Endodermal cell (in vitro differentiated cells): ENCODE data around the gene RCL1. TPM values are rescaled to one million over a fixed set of nuclear protein-coding genes. Genes with fewer than 3 reads are reported as not detected.

ENCODE experiments used
- DNase-seq: peaks from one replicate; pipeline ENCODE4 v3.0.0-alpha.2; 2017
- H3K27ac ChIP-seq: 2 replicates; pipeline ENCODE4 v1.5.1; 2013; ENCODE audit warnings: mild to moderate bottlenecking, low read depth, low read length, moderate library complexity
- H3K27me3 ChIP-seq: 2 replicates; pipeline ENCODE4 v1.6.1; 2013; ENCODE audit warnings: mild to moderate bottlenecking, low read length, moderate library complexity; ENCODE audit not compliant: insufficient read depth, control insufficient read depth, poor library complexity, severe bottlenecking
- H3K36me3 ChIP-seq: 2 replicates; pipeline ENCODE4 v1.7.0; 2013; ENCODE audit warnings: mild to moderate bottlenecking, low read length, moderate library complexity; ENCODE audit not compliant: control insufficient read depth, insufficient read depth
- H3K4me1 ChIP-seq: one replicate; pipeline ENCODE4 v1.7.0; 2013; ENCODE audit warnings: low read length; ENCODE audit not compliant: control insufficient read depth, insufficient read depth
- H3K4me3 ChIP-seq: 2 replicates; pipeline ENCODE4 v1.5.1; 2013; ENCODE audit warnings: mild to moderate bottlenecking, low read length, moderate library complexity
- H3K9ac ChIP-seq: 2 replicates; pipeline ENCODE4 v1.6.1; 2013; ENCODE audit warnings: mild to moderate bottlenecking, low read length, moderate library complexity; ENCODE audit not compliant: poor library complexity, severe bottlenecking; ENCODE audit errors: extremely low read depth
- H3K9me3 ChIP-seq: 2 replicates; pipeline ENCODE4 v1.6.1; 2013; ENCODE audit warnings: mild to moderate bottlenecking, low read length, moderate library complexity; ENCODE audit not compliant: control insufficient read depth
- H3K27ac Mint-ChIP-seq: 2 replicates; pipeline ENCODE4 v1.8.0; 2020; ENCODE audit warnings: mixed read lengths
- H3K27me3 Mint-ChIP-seq: 2 replicates; pipeline ENCODE4 v1.8.0; 2021; ENCODE audit warnings: mild to moderate bottlenecking, mixed read lengths; ENCODE audit not compliant: insufficient read depth
- H3K36me3 Mint-ChIP-seq: 2 replicates; pipeline ENCODE4 v1.8.0; 2020; ENCODE audit warnings: low read depth, mixed read lengths
- H3K4me1 Mint-ChIP-seq: 2 replicates; pipeline ENCODE4 v1.8.0; 2020; ENCODE audit warnings: mixed read lengths
- H3K4me3 Mint-ChIP-seq: 2 replicates; pipeline ENCODE4 v1.8.0; 2020; ENCODE audit warnings: mild to moderate bottlenecking, moderate library complexity, mixed read lengths
- H3K9me3 Mint-ChIP-seq: 2 replicates; pipeline ENCODE4 v1.8.0; 2020; ENCODE audit warnings: mild to moderate bottlenecking, mixed read lengths
- WGBS, 2 experiments: methylation state at CpG; one replicate each; pipeline versions ENCODE4 v1.1.5 to v1.1.7; 2013; ENCODE audit warnings: missing lambda C conversion rate in 2 of 2, mixed read lengths in 1 of 2; ENCODE audit not compliant: insufficient coverage in 1 of 2, insufficient read length in 1 of 2; 5-methylcytosine and 5-hydroxymethylcytosine counted together
- total RNA-seq, 2 donors: library from RNA; stranded (reverse); fragmentation: NEBNext Ultra II Directional in 1 of 2; extraction: Animal tissue kit (Norgen Biotek cat#: 25700) in 1 of 2; gene quantifications; 2 replicates in 1 of 2; 3 replicates in 1 of 2; pipeline ENCODE4 v1.2.1, GENCODE V29; 2021
- TF ChIP-seq, protein P1 (sequence below): fragments of 200-600 bp; sonication (generic); conservative IDR thresholded peaks from 2 replicates; pipeline ENCODE4 v1.5.0; 2021; ENCODE audit warnings: antibody characterized with exemption, mild to moderate bottlenecking

Gene RCL1
- total RNA-seq, 2 donors from 2014 or later = 13.2 to 18.6 TPM

DNA sequence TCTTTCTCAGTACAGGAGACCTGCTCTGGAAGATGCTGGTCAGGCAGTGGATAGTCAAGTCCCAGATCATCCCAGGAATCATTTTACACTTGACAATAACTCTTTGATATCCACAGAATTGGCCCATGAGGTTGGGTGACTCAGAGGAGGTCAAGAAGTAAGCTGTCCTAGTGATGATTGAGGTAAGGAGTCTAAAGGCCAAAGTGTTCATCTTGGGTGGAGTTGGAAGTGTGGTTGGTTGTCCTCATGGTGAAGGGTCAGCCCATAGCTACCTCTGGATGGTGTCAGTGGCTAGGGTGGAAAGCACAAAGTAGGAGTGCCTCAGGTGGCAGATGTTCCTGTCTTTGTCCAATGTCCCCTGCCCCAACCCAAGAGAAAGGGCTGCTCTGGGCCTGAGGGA is 24.1 kb upstream of the RCL1 start:
- Mint-ChIP-seq H3K4me3 (no peak overlapping the region), H3K4me1 (peaks cover under 1% of the 10 kb centered on the region), H3K27ac (no peak overlapping the region), H3K27me3 (no peaks in the 10 kb centered on the region), H3K9me3 (no peaks in the 10 kb centered on the region), H3K36me3 (no peaks in the 10 kb centered on the region)
- Histone ChIP-seq H3K4me1 (no peaks in the 10 kb centered on the region), H3K4me3 (no peak overlapping the region), H3K27ac (no peak overlapping the region), H3K9me3 (no peaks in the 10 kb centered on the region), H3K9ac (no peak overlapping the region), H3K36me3 (no peaks in the 10 kb centered on the region), H3K27me3 (no peaks in the 10 kb centered on the region)
- DNase-seq = no peak
- TF ChIP-seq, protein P1, sequence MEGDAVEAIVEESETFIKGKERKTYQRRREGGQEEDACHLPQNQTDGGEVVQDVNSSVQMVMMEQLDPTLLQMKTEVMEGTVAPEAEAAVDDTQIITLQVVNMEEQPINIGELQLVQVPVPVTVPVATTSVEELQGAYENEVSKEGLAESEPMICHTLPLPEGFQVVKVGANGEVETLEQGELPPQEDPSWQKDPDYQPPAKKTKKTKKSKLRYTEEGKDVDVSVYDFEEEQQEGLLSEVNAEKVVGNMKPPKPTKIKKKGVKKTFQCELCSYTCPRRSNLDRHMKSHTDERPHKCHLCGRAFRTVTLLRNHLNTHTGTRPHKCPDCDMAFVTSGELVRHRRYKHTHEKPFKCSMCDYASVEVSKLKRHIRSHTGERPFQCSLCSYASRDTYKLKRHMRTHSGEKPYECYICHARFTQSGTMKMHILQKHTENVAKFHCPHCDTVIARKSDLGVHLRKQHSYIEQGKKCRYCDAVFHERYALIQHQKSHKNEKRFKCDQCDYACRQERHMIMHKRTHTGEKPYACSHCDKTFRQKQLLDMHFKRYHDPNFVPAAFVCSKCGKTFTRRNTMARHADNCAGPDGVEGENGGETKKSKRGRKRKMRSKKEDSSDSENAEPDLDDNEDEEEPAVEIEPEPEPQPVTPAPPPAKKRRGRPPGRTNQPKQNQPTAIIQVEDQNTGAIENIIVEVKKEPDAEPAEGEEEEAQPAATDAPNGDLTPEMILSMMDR = no peak

DNA sequence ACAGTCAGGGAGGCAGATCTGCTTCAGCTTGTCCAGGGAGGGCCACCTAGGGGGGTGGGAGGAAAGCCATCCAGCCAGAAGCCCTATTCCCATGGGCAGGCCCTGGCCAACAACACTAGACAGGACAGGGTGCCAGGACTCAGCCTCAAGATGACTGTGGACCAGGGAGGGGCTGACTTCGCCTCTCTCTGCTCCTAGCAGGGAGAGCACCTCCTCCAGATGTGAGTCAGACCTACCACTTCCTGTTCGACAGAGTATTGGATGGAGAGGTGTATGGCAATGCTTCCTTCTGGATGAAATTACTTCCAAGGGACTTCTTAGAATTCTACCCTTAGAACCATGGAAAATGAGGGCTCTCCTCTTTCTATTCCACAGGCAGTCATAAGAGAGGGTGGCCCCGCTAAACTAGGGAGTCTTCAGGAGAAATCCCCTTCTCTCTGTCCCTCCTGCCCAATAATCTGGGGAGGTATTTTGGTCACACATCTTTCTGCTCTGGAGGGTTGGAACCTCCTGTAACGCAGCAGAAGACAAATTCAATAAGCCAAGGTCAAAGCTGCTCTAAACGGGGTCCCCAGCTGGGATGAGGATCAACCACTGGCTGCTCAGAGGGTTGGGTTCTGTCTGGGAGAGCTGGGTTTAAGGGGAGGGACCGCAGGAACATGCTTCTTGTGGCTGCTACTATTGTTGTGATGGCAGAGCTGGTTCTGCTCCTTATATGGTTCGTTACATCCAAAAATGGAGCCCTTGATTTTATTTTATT is 23.2 kb upstream of the RCL1 start:
- Histone ChIP-seq H3K27me3 (no peaks in the 10 kb centered on the region), H3K27ac (no peak overlapping the region), H3K4me1 (no peaks in the 10 kb centered on the region), H3K9me3 (no peaks in the 10 kb centered on the region), H3K4me3 (no peak overlapping the region), H3K36me3 (no peaks in the 10 kb centered on the region), H3K9ac (no peak overlapping the region)
- Mint-ChIP-seq H3K4me3 (no peak overlapping the region), H3K4me1 (no peaks in the 10 kb centered on the region), H3K27ac (no peak overlapping the region), H3K27me3 (no peaks in the 10 kb centered on the region), H3K36me3 (no peaks in the 10 kb centered on the region), H3K9me3 (no peaks in the 10 kb centered on the region)
- TF ChIP-seq, protein P1 = no peak
- DNase-seq = peak; percentile 16
- WGBS, 2 experiments = 93 to 95% methylated on average over 4 to 7 of the region's 7 CpGs

DNA sequence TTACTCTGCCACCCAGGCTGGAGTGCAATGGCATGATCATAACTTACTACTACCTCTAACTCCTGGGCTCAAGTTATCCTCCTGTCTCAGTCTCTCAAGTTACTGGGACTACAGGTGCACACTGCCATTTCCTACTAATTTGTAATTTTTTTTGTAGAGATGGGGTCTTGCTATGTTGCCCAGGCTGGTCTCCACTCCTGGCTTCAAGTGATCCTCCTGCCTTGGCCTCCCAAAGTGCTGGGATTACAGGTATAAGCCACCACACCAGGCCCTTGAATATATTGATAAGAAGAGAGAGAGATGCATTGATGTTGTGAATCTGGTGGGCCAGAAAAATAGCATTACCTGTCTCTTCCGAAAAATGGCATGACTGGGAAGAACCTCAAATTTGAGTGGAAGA is 21.0 kb upstream of the RCL1 start:
- Histone ChIP-seq H3K4me1 (no peaks in the 10 kb centered on the region), H3K27ac (no peak overlapping the region), H3K36me3 (no peaks in the 10 kb centered on the region), H3K4me3 (no peak overlapping the region), H3K9ac (no peak overlapping the region), H3K27me3 (no peaks in the 10 kb centered on the region), H3K9me3 (no peaks in the 10 kb centered on the region)
- Mint-ChIP-seq H3K9me3 (peaks cover 1% of the 10 kb centered on the region), H3K4me3 (no peak overlapping the region), H3K36me3 (no peaks in the 10 kb centered on the region), H3K27me3 (no peaks in the 10 kb centered on the region), H3K27ac (no peak overlapping the region), H3K4me1 (no peaks in the 10 kb centered on the region)
- TF ChIP-seq, protein P1 = no peak
- WGBS, 2 experiments = 92 to 100% methylated on average over 1 of the region's 1 CpG
- DNase-seq = no peak
